ENCODE measurements around the gene SUCLA2.

DNA sequence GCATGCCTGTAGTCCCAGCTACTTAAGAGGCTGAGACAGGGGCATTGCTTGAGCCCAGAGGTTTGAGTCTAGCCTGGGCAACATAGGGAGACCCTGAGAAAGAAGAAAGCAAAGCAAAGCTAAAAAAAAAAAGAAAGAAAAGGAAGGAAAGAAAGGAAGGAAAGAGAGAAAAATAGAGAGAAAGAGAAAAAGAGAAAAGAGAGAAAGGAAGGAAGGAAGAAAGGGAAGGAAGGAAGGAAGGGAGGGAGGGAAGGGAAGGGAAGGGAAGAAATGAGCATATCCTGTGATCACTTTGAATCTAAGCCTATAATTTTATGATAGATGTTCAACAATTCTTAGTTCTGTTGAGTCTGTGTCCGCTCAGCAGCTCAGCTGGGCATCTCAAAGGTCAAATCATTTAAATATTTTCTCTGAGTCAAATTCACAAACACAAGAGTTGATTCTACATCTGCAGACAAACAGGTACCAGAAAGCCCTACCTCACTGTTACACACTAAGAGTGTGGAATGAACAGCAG lies 70.4 kb downstream of the SUCLA2 start:
- TF ChIP-seq, protein P1, sequence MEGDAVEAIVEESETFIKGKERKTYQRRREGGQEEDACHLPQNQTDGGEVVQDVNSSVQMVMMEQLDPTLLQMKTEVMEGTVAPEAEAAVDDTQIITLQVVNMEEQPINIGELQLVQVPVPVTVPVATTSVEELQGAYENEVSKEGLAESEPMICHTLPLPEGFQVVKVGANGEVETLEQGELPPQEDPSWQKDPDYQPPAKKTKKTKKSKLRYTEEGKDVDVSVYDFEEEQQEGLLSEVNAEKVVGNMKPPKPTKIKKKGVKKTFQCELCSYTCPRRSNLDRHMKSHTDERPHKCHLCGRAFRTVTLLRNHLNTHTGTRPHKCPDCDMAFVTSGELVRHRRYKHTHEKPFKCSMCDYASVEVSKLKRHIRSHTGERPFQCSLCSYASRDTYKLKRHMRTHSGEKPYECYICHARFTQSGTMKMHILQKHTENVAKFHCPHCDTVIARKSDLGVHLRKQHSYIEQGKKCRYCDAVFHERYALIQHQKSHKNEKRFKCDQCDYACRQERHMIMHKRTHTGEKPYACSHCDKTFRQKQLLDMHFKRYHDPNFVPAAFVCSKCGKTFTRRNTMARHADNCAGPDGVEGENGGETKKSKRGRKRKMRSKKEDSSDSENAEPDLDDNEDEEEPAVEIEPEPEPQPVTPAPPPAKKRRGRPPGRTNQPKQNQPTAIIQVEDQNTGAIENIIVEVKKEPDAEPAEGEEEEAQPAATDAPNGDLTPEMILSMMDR (IDR thresholded peaks at IDR 0.05; ENCODE audit: poor library complexity) = no peak
- TF ChIP-seq EZH2 (IDR thresholded peaks at IDR 0.05; ENCODE audit: borderline replicate concordance) = no peak

All from hepatocyte (in vitro differentiated cells).